GM21825 (cell line): Measurements from ENCODE around the gene FAM200C.
"Not testable (repeated sequence)": the region's sequence is repeated elsewhere in the genome, so short reads cannot be mapped to it uniquely, and the experiment has no call there.

Source experiments
- ATAC-seq: cut with Tn5 transposase; IDR thresholded peaks from one replicate; pipeline ENCODE4 v1.9.1; 2021; ENCODE audit warnings: mild to moderate bottlenecking, moderate library complexity; ENCODE audit not compliant: unreplicated experiment

FAM200C gene

GRCh38 chr5:160399402-160400353 is at the start of gene FAM200C:
TSS of gene FAM200C (minus strand) at chr5:160400054. CDS start at chr5:160395490, 4,564 bp downstream.
- ATAC-seq: peak; percentile 84

- no peak for ATAC-seq
Observed at GRCh38 chr5:160449458-160449857, 49.6 kb upstream of the FAM200C start.

- ATAC-seq: no peak
Observed at GRCh38 chr5:160448886-160449285, 49.0 kb upstream of the FAM200C start.

- no peak for ATAC-seq
Observed at GRCh38 chr5:160445751-160446150, 45.9 kb upstream of the FAM200C start.

- no peak for ATAC-seq
Observed at GRCh38 chr5:160445132-160445531, 45.3 kb upstream of the FAM200C start.

GRCh38 chr5:160444407-160444806 is 44.6 kb upstream of the FAM200C start:
- ATAC-seq: no peak

- ATAC-seq: peak; percentile 19
Observed at GRCh38 chr5:160442824-160443431, 43.1 kb upstream of the FAM200C start.

GRCh38 chr5:160441311-160441781 is 41.5 kb upstream of the FAM200C start:
- ATAC-seq: peak; percentile 31

GRCh38 chr5:160439205-160439600 is 39.3 kb upstream of the FAM200C start:
- peak; percentile 52 for ATAC-seq

- peak; percentile 21 for ATAC-seq
Observed at GRCh38 chr5:160438316-160439204, 38.7 kb upstream of the FAM200C start.

GRCh38 chr5:160437271-160437670 is 37.4 kb upstream of the FAM200C start:
- no peak for ATAC-seq

- not testable (repeated sequence) for ATAC-seq
Observed at GRCh38 chr5:160436661-160437060, 36.8 kb upstream of the FAM200C start.

- no peak for ATAC-seq
Observed at GRCh38 chr5:160436017-160436416, 36.2 kb upstream of the FAM200C start.

GRCh38 chr5:160435532-160435931 is 35.7 kb upstream of the FAM200C start:
- ATAC-seq: no peak

GRCh38 chr5:160434022-160434531 is 34.2 kb upstream of the FAM200C start:
- peak; percentile 86 for ATAC-seq

- no peak for ATAC-seq
Observed at GRCh38 chr5:160432787-160433186, 32.9 kb upstream of the FAM200C start.

GRCh38 chr5:160432196-160432595 is 32.3 kb upstream of the FAM200C start:
- peak; percentile 35 for ATAC-seq

- no peak for ATAC-seq
Observed at GRCh38 chr5:160427607-160428006, 27.8 kb upstream of the FAM200C start.

- ATAC-seq: no peak
Observed at GRCh38 chr5:160423099-160423498, 23.2 kb upstream of the FAM200C start.

GRCh38 chr5:160421625-160422258 is 21.9 kb upstream of the FAM200C start, which contains the start of gene PTTG1:
TSS of gene PTTG1 (plus strand) at chr5:160421855. CDS start at chr5:160422313, 458 bp downstream.
- peak; percentile 67 for ATAC-seq
